SK-N-SH treated with all-trans-retinoic acid at 6 μM for 48 hours (cell line): ENCODE data around the gene SIGLEC5.

ENCODE experiments used
- ARNTL ChIP-seq: fragments of 450-650 bp; formaldehyde crosslinking; IDR thresholded peaks from 2 replicates; pipeline ENCODE4 v1.5.0; 2020; ENCODE audit warnings: low read depth, mild to moderate bottlenecking, moderate library complexity, borderline replicate concordance
- RARB ChIP-seq: fragments of 250-450 bp; sonication (Bioruptor Pico); IDR thresholded peaks from 2 replicates; pipeline ENCODE4 v1.8.0; 2021; ENCODE audit warnings: mild to moderate bottlenecking, moderate library complexity
- TF ChIP-seq, protein P1 (sequence below): fragments of 250-450 bp; sonication (Bioruptor Pico); IDR thresholded peaks from 2 replicates; pipeline ENCODE4 v1.8.0; 2021; ENCODE audit warnings: low read depth, mild to moderate bottlenecking, moderate library complexity, borderline replicate concordance
- TF ChIP-seq, protein P2 (sequence below): fragments of 250-450 bp; sonication (Bioruptor Pico); IDR thresholded peaks from 2 replicates; pipeline ENCODE4 v1.8.0; 2020; ENCODE audit warnings: mild to moderate bottlenecking, moderate library complexity, borderline replicate concordance
- TF ChIP-seq, protein P3 (sequence below): fragments of 250-450 bp; sonication (Bioruptor Pico); IDR thresholded peaks from 2 replicates; pipeline ENCODE4 v1.5.0; 2020; ENCODE audit warnings: mild to moderate bottlenecking, moderate library complexity

DNA sequence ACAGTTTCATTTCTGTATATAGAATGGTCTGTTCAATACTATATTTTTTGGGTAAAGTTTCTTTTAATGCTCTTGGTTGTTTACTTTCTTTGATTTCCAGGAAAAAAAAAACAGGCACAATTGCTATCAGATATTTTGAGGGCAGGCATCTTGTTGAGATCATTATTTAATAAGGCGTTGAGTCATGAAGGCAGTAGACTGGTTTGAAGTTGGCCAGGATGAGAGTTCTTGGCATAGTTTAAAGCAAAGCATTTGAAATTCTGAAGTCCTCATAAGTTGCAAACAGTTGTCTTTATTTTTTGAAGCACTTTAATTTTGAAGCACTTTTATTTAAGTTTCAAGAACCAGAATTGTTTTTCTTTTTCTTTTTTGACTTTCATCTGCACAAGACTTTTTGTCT, 61.7 kb downstream of the SIGLEC5 start:
- TF ChIP-seq ARNTL (CRISPR knock-in tag) (no peak), RARB (CRISPR knock-in tag) (no peak)
- TF ChIP-seq, protein P1, sequence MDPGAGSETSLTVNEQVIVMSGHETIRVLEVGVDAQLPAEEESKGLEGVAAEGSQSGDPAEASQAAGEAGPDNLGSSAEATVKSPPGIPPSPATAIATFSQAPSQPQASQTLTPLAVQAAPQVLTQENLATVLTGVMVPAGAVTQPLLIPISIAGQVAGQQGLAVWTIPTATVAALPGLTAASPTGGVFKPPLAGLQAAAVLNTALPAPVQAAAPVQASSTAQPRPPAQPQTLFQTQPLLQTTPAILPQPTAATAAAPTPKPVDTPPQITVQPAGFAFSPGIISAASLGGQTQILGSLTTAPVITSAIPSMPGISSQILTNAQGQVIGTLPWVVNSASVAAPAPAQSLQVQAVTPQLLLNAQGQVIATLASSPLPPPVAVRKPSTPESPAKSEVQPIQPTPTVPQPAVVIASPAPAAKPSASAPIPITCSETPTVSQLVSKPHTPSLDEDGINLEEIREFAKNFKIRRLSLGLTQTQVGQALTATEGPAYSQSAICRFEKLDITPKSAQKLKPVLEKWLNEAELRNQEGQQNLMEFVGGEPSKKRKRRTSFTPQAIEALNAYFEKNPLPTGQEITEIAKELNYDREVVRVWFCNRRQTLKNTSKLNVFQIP (CRISPR knock-in tag) = no peak
- TF ChIP-seq, protein P2, sequence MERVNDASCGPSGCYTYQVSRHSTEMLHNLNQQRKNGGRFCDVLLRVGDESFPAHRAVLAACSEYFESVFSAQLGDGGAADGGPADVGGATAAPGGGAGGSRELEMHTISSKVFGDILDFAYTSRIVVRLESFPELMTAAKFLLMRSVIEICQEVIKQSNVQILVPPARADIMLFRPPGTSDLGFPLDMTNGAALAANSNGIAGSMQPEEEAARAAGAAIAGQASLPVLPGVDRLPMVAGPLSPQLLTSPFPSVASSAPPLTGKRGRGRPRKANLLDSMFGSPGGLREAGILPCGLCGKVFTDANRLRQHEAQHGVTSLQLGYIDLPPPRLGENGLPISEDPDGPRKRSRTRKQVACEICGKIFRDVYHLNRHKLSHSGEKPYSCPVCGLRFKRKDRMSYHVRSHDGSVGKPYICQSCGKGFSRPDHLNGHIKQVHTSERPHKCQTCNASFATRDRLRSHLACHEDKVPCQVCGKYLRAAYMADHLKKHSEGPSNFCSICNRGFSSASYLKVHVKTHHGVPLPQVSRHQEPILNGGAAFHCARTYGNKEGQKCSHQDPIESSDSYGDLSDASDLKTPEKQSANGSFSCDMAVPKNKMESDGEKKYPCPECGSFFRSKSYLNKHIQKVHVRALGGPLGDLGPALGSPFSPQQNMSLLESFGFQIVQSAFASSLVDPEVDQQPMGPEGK (CRISPR knock-in tag) = no peak
- TF ChIP-seq, protein P3, sequence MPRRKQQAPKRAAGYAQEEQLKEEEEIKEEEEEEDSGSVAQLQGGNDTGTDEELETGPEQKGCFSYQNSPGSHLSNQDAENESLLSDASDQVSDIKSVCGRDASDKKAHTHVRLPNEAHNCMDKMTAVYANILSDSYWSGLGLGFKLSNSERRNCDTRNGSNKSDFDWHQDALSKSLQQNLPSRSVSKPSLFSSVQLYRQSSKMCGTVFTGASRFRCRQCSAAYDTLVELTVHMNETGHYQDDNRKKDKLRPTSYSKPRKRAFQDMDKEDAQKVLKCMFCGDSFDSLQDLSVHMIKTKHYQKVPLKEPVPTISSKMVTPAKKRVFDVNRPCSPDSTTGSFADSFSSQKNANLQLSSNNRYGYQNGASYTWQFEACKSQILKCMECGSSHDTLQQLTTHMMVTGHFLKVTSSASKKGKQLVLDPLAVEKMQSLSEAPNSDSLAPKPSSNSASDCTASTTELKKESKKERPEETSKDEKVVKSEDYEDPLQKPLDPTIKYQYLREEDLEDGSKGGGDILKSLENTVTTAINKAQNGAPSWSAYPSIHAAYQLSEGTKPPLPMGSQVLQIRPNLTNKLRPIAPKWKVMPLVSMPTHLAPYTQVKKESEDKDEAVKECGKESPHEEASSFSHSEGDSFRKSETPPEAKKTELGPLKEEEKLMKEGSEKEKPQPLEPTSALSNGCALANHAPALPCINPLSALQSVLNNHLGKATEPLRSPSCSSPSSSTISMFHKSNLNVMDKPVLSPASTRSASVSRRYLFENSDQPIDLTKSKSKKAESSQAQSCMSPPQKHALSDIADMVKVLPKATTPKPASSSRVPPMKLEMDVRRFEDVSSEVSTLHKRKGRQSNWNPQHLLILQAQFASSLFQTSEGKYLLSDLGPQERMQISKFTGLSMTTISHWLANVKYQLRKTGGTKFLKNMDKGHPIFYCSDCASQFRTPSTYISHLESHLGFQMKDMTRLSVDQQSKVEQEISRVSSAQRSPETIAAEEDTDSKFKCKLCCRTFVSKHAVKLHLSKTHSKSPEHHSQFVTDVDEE = no peak
